AG09319 (cell line): ENCODE results near the gene ATG2B.
A peak's percentile ranks its signal among the peaks of the same experiment; 100 is the strongest.

Experiments
- DNase-seq: peaks from one replicate; pipeline ENCODE4 v3.0.0-alpha.2; 2010; ENCODE audit warnings: low read depth; ENCODE audit errors: extremely low read depth
- TF ChIP-seq, protein P1 (sequence below): IDR thresholded peaks from 2 replicates; pipeline ENCODE4 v1.5.1; 2011; ENCODE audit warnings: low read depth, mild to moderate bottlenecking, inconsistent platforms, low read length, moderate library complexity

Gene ATG2B

DNA sequence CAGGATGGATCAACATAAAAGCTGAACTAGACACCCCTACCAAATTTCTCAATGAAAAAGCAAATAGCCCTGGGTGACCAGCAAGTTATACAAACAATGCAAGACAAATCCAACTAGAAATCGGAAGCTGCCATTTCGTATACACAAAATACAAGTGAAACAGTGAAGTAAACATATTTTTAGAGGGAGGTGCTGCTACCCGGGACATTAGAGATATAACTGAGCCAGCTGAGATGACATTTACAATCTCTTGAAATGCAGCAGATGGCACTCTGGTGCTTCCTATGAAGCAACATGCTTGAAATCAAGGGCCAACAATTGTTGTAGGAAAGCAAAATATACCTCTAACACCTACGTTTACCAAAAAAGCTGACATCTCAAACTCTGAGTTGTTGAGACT is 81.7 kb downstream of the ATG2B start:
- TF ChIP-seq, protein P1, sequence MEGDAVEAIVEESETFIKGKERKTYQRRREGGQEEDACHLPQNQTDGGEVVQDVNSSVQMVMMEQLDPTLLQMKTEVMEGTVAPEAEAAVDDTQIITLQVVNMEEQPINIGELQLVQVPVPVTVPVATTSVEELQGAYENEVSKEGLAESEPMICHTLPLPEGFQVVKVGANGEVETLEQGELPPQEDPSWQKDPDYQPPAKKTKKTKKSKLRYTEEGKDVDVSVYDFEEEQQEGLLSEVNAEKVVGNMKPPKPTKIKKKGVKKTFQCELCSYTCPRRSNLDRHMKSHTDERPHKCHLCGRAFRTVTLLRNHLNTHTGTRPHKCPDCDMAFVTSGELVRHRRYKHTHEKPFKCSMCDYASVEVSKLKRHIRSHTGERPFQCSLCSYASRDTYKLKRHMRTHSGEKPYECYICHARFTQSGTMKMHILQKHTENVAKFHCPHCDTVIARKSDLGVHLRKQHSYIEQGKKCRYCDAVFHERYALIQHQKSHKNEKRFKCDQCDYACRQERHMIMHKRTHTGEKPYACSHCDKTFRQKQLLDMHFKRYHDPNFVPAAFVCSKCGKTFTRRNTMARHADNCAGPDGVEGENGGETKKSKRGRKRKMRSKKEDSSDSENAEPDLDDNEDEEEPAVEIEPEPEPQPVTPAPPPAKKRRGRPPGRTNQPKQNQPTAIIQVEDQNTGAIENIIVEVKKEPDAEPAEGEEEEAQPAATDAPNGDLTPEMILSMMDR: no peak
- no peak for DNase-seq

DNA sequence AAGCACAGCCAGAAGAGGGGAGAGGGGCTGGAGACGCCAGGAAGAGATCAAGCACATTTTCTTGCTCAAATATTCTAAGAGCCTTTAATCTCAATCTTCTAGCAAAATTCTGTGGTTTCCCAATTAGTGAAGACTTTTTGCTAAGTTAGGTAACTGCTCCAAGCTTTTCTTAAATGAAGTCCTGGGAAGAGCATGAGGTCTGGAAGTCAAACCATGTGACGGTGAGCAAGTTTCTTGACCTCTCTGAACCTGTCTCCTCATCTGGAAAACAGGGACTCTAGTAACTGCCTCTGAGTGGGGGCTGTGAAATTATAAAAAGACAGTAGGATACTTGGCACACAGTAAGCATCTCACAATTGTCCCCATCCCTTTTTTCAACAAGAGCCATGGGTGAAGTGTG is 83.0 kb downstream of the ATG2B start:
- TF ChIP-seq, protein P1: no peak
- no peak for DNase-seq

DNA sequence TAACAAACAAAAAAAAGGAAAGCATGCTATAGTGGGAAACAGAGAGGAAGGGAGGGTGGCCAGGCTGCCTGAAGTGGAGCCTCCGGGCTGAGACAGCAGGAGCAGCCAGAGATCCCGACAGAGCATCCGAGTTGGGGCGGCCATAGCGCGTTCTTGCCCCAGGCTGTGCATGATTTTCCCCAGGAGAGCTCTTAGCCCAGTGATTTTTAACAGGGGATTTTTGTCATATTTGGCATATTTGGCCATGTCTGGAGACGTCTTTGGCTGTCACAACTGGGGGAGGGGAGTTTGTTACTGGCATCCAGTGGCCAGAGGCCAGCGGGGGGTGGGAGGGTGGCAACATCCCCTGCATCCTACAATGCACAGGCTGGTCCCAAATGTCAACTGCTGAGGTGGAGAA is 83.6 kb downstream of the ATG2B start:
- TF ChIP-seq, protein P1: no peak
- DNase-seq: no peak

DNA sequence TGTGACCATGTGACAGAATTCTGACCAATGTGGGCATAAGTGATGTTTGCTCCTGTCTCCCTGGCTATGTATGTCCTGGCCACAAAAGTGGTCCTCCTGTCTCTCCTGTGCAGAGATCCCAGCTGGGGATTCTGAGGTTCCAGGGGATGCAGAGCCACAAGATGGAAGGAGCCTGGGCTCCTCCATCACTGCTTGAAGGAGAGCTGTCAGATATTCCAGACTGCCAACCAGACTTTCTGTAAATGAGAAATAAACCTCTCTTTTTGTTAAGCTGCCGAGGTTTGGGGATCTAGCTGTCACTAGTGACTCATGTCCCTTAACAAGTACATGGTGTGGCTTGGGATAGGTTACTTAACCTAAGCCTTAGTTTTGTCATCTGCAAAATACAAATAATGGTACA is 85.3 kb downstream of the ATG2B start:
- TF ChIP-seq, protein P1: no peak
- no peak for DNase-seq

DNA sequence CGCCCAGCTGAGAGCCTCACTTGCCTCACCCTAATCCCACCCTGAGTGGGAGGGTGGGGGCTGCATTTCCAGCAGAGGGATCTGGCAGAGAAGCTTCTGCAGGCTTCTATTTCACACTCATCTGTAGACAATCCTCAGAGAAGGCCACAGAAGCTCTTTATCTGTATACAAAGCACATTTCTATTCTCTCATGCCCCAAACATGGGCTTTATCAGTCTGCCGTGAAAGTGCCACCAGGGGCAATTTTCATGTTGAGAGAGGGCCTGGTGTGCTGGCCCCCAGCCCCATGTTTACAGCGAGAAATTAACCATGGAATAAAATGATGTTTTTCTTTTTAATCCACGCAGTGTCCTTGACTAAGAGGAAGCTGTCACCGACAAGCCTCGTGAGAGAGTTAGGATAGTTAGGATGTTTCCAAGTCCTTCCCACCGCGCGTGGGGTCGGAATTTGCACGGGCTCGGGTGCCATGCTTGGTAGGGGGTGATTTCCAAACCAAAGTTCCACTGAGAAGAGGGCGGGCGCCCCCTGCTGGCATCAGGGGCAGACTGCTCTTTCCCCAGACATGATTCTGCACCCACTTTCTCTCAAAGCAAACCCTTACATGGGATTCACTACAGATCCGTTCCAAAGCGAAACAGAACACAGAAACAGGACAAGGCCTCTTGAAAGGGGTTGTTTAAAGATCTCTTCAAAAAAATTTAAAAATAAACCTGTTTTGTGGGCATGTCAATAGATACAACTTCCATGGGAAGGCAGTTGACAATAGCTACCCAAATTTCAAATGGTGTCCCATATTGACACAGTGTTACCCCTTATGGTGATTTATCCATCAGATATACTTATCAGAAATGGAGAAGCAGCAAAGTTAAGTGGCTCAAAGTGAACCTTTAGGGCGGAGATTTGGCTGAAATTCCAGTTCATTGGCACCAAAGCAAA is 87.7 kb downstream of the ATG2B start:
- peak; percentile 64 for DNase-seq
- TF ChIP-seq, protein P1: peak; percentile 98

DNA sequence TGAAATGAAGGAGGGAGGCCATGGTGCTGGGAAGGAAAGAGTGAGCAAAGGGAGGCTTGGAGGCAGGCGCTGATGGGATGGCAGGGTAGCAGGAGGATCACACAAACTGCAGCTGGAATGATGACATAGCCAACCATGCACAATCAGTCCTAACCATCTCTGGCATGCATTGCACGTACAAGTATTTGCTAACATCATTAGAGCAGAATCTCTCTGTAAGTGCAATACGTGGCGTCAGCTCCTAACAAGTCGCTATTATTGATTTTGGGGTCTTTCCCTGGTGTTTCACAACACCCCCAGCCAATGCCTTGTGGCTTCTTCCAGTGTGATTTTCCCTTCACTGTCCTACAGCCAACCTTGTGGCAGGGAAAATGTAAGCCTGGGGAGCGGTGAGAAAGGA is 88.6 kb downstream of the ATG2B start:
- peak; percentile 71 for DNase-seq
- TF ChIP-seq, protein P1: no peak

DNA sequence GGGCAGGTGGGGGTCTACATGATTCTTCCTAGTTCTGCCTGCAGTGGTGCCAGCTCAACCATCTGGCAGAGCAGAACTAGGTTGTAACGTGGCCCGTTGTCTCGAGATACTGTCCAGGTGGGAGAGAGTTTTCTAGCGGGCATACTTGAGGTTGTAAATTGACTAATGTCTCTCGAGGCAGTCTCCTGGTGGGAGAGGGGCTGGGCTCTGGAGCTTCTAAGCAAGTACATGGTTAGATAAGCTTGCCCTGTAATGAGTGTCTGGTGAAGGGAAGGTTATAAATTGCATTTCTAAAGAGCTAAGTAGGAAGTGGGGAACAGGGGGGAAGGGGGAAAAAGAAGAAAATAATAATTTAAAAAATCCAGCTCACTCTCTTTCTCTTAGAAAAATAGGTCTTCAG is 89.0 kb downstream of the ATG2B start:
- TF ChIP-seq, protein P1: no peak
- no peak for DNase-seq
